Right cardiac atrium (tissue), 5 donors: ENCODE data around the gene CD8A. TPM values are rescaled to one million over a fixed set of nuclear protein-coding genes. Genes with fewer than 3 reads are reported as not detected.
"Not testable (repeated sequence)": the region's sequence is repeated elsewhere in the genome, so short reads cannot be mapped to it uniquely, and the experiment has no call there.

Experiments used
- ATAC-seq, 2 donors: fragments of 200-7000 bp; cut with Tn5 transposase; one replicate each; pipeline versions ENCODE4 v1.8.0 to v1.9.1; 2020; ENCODE audit warnings: moderate library complexity in 2 of 2, mild to moderate bottlenecking in 1 of 2
- DNase-seq, 3 donors: peaks; one replicate each; pipeline ENCODE4 v3.0.0-alpha.2; 2020
- H3K27ac ChIP-seq: one replicate; pipeline ENCODE4 v1.5.1; 2013; ENCODE audit warnings: mild to moderate bottlenecking, low read length, control low read depth, moderate library complexity
- H3K27me3 ChIP-seq: one replicate; pipeline ENCODE4 v1.6.1; 2013; ENCODE audit not compliant: control insufficient read depth, insufficient read depth
- H3K4me1 ChIP-seq: one replicate; pipeline ENCODE4 v1.6.1; 2013; ENCODE audit warnings: low read length; ENCODE audit not compliant: control insufficient read depth, insufficient read depth
- H3K4me3 ChIP-seq: one replicate; pipeline ENCODE4 v1.5.1; 2013; ENCODE audit warnings: low read length, control low read depth
- H3K9me3 ChIP-seq: one replicate; pipeline ENCODE4 v1.6.1; 2013; ENCODE audit warnings: low read length; ENCODE audit not compliant: control insufficient read depth
- WGBS: extraction: QIAGEN DNeasy Blood & Tissue Kit; methylation state at CpG from one replicate; pipeline ENCODE4 v1.1.7; 2013; 5-methylcytosine and 5-hydroxymethylcytosine counted together
- intact Hi-C, 4 donors: fragments of 100-400 bp; cut with DNase I; formaldehyde crosslinking; loops; one replicate each; pipeline versions ENCODE4 v1.11.0 to v1.14.0; 2022 to 2023
- polyA plus RNA-seq: library from polyadenylated mRNA; stranded (reverse); fragments of 200-250 nt; gene quantifications from one replicate; pipeline ENCODE4 v1.2.3, GENCODE V29; 2013
- total RNA-seq, 4 donors: library from RNA; stranded (reverse); fragmentation: NEBNext Ultra II Directional; extraction: Animal tissue kit (Norgen Biotek cat#: 25700); gene quantifications; one replicate each; pipeline ENCODE4 v1.2.1, GENCODE V29; 2021
- donor health status: healthy with polysubstance abuse.
- donor health status: DM: no; HTN: yes; CAD: no.
- donor health status: DM: no; HTN: no; CAD: no.
- donor health status: DM: no; HTN: yes; CAD: no; lungs with severe emphysema.
- donor health status: DM: yes; HTN: yes; CAD: no.

The CD8A gene
- total and polyA plus RNA-seq, 5 donors: 0.71 to 2.0 (median 1.1) TPM

GRCh38 chr2:86751778-86752177 lies 38.9 kb downstream of the CD8A start:
- WGBS: 72% methylated on average over 1 of the region's 1 CpG
- no peaks in the 10 kb centered on the region for H3K4me1 ChIP-seq
- peak in 1 of 2 donors; percentile 45 for ATAC-seq
- no peak overlapping the region for H3K27ac ChIP-seq
- H3K4me3 ChIP-seq: no peak overlapping the region
- intact Hi-C loops: no loop called here
- no peak for DNase-seq
- H3K9me3 ChIP-seq: no peaks in the 10 kb centered on the region
- H3K27me3 ChIP-seq: no peaks in the 10 kb centered on the region

GRCh38 chr2:86750240-86750839 lies 40.4 kb downstream of the CD8A start:
- ATAC-seq (no peak), DNase-seq (no peak)
- Histone ChIP-seq H3K9me3 (no peaks in the 10 kb centered on the region), H3K27ac (no peak overlapping the region), H3K27me3 (no peaks in the 10 kb centered on the region), H3K4me1 (no peaks in the 10 kb centered on the region), H3K4me3 (no peak overlapping the region)
- intact Hi-C loops: no loop called here
- 96% methylated on average over 3 of the region's 3 CpGs for WGBS

GRCh38 chr2:86747711-86748639 lies 42.7 kb downstream of the CD8A start:
- H3K9me3 ChIP-seq: no peaks in the 10 kb centered on the region
- no peak overlapping the region for H3K27ac ChIP-seq
- ATAC-seq (peak in 1 of 2 donors; percentile 77), DNase-seq (no peak)
- no peaks in the 10 kb centered on the region for H3K27me3 ChIP-seq
- intact Hi-C loops: no loop called here
- H3K4me3 ChIP-seq: no peak overlapping the region
- WGBS: 82% methylated on average over 9 of the region's 9 CpGs
- H3K4me1 ChIP-seq: no peaks in the 10 kb centered on the region

GRCh38 chr2:86746939-86747338 lies 43.8 kb downstream of the CD8A start:
- no peak for DNase-seq
- Histone ChIP-seq H3K4me1 (peaks cover 2% of the 10 kb centered on the region), H3K4me3 (no peak overlapping the region), H3K27me3 (no peaks in the 10 kb centered on the region), H3K27ac (no peak overlapping the region), H3K9me3 (no peaks in the 10 kb centered on the region)
- ATAC-seq: no peak
- intact Hi-C loops: no loop called here

- Histone ChIP-seq H3K9me3 (no peaks in the 10 kb centered on the region), H3K27me3 (no peaks in the 10 kb centered on the region), H3K4me1 (peaks cover 2% of the 10 kb centered on the region), H3K4me3 (no peak overlapping the region), H3K27ac (no peak overlapping the region)
- no peak for ATAC-seq
- DNase-seq: no peak
- intact Hi-C loops: no loop called here
- 64% methylated on average over 2 of the region's 2 CpGs for WGBS
Observed at GRCh38 chr2:86744152-86744551, 46.6 kb downstream of the CD8A start.

GRCh38 chr2:86741889-86742498 lies 48.7 kb downstream of the CD8A start:
- 40% methylated on average over 1 of the region's 4 CpGs for WGBS

GRCh38 chr2:86739889-86740288 lies 50.8 kb downstream of the CD8A start:
- H3K27me3 ChIP-seq, H3K9me3 ChIP-seq, H3K4me1 ChIP-seq, DNase-seq, ATAC-seq, H3K4me3 ChIP-seq, intact Hi-C loops, H3K27ac ChIP-seq: not testable (repeated sequence)
- WGBS: no CpG with 5 or more reads among the region's 11 CpGs

More at GRCh38 chr2:86741889-86742498, 48.7 kb downstream of the CD8A start:
- H3K27me3 ChIP-seq, H3K27ac ChIP-seq, H3K9me3 ChIP-seq, H3K4me3 ChIP-seq, ATAC-seq, H3K4me1 ChIP-seq, intact Hi-C loops, DNase-seq: not testable (repeated sequence)

- H3K4me1 ChIP-seq, intact Hi-C loops, H3K9me3 ChIP-seq, H3K27me3 ChIP-seq, ATAC-seq, DNase-seq, H3K4me3 ChIP-seq, H3K27ac ChIP-seq: not testable (repeated sequence)
Observed at GRCh38 chr2:86739485-86739884, 51.2 kb downstream of the CD8A start.

- H3K27me3 ChIP-seq, DNase-seq, ATAC-seq, H3K9me3 ChIP-seq, H3K4me1 ChIP-seq, H3K27ac ChIP-seq, intact Hi-C loops, H3K4me3 ChIP-seq: not testable (repeated sequence)
- no CpG with 5 or more reads among the region's 1 CpG for WGBS
Observed at GRCh38 chr2:86734896-86735295, 55.8 kb downstream of the CD8A start.
